T-cell (primary cell): Measurements from ENCODE around the gene SMARCE1. TPM values are rescaled to one million over a fixed set of nuclear protein-coding genes. Genes with fewer than 3 reads are reported as not detected.

Experiments
- ATAC-seq, 4 experiments: fragments of 200-7000 bp in 3 of 4; fragments of 150-1000 bp in 1 of 4; cut with Tn5 transposase; replicated peaks in 1 of 4; 1 replicate in 3 of 4; 2 replicates in 1 of 4; pipeline ENCODE4 v1.10.0; 2021; ENCODE audit warnings: moderate library complexity in 3 of 4, mild to moderate bottlenecking in 2 of 4, moderate number of reproducible peaks in 1 of 4
- CTCF ChIA-PET, 2 donors: fragments of 300-600 bp; sonication (Branson Sonifier 250); formaldehyde crosslinking; loops; one replicate each; lab custom pipeline; 2022; ENCODE audit warnings: antibody characterized with exemption in 2 of 2; lab: Charles Lee
- POLR2A ChIA-PET, 2 donors: fragments of 300-600 bp; sonication (Branson Sonifier 250); formaldehyde crosslinking; loops; one replicate each; lab custom pipeline; 2022; ENCODE audit warnings: antibody characterized with exemption in 2 of 2; lab: Charles Lee
- DNase-seq, 35 experiments: peaks; one replicate each; pipeline versions ENCODE4 v3.0.0 to v3.0.0-alpha.2; 2013 to 2023
- H3K27ac ChIP-seq: one replicate; pipeline ENCODE4 v1.5.1; 2013; ENCODE audit warnings: low read length
- H3K27me3 ChIP-seq, 2 experiments: replicated peaks in 1 of 2; 1 replicate in 1 of 2; 2 replicates in 1 of 2; pipeline versions ENCODE4 v1.6.1 to v1.7.0; 2013; ENCODE audit warnings: low read length in 1 of 2, mixed read lengths in 1 of 2; ENCODE audit not compliant: control insufficient read depth in 2 of 2, insufficient read depth in 2 of 2; ENCODE audit errors: extremely low read depth in 1 of 2
- H3K36me3 ChIP-seq, 2 donors: 1 replicate in 1 of 2; 2 replicates in 1 of 2; pipeline versions ENCODE4 v1.6.1 to v1.7.0; 2013; ENCODE audit warnings: low read length in 1 of 2; ENCODE audit not compliant: control insufficient read depth in 2 of 2, insufficient read depth in 1 of 2; ENCODE audit errors: extremely low read depth in 1 of 2
- H3K4me1 ChIP-seq, 2 experiments: 1 replicate in 1 of 2; 2 replicates in 1 of 2; pipeline versions ENCODE4 v1.6.1 to v1.7.0; 2013; ENCODE audit warnings: low read length in 2 of 2, mixed read lengths in 1 of 2; ENCODE audit not compliant: insufficient read depth in 2 of 2, control insufficient read depth in 1 of 2; ENCODE audit errors: extremely low read depth in 1 of 2
- H3K4me3 ChIP-seq, 2 donors: 1 replicate in 1 of 2; 2 replicates in 1 of 2; pipeline versions ENCODE4 v1.5.1 to v1.7.0; 2013; ENCODE audit warnings: mild to moderate bottlenecking in 2 of 2, low read length in 1 of 2, moderate library complexity in 1 of 2; ENCODE audit not compliant: control insufficient read depth in 1 of 2; ENCODE audit errors: extremely low read depth in 1 of 2
- H3K9me3 ChIP-seq: 2 replicates; pipeline ENCODE4 v1.7.0; 2013
- H3K27ac Mint-ChIP-seq, 2 donors: one replicate each; pipeline ENCODE4 v1.8.0; 2020 to 2021; ENCODE audit warnings: mild to moderate bottlenecking in 2 of 2, mixed read lengths in 2 of 2
- H3K27me3 Mint-ChIP-seq, 2 donors: one replicate each; pipeline ENCODE4 v1.8.0; 2021 to 2022; ENCODE audit warnings: mixed read lengths in 2 of 2
- H3K36me3 Mint-ChIP-seq: one replicate; pipeline ENCODE4 v1.8.0; 2021; ENCODE audit warnings: mixed read lengths
- H3K4me1 Mint-ChIP-seq, 3 donors: one replicate each; pipeline ENCODE4 v1.8.0; 2020 to 2022; ENCODE audit warnings: mixed read lengths in 3 of 3, mild to moderate bottlenecking in 1 of 3
- H3K4me3 Mint-ChIP-seq, 3 donors: one replicate each; pipeline ENCODE4 v1.8.0; 2020 to 2022; ENCODE audit warnings: mild to moderate bottlenecking in 3 of 3, mixed read lengths in 3 of 3, moderate library complexity in 3 of 3
- H3K9me3 Mint-ChIP-seq, 3 donors: one replicate each; pipeline ENCODE4 v1.8.0; 2020 to 2022; ENCODE audit warnings: mixed read lengths in 3 of 3
- WGBS: methylation state at CpG from one replicate; pipeline ENCODE4 v1.1.5; 2013; ENCODE audit warnings: missing lambda C conversion rate; ENCODE audit not compliant: insufficient coverage; 5-methylcytosine and 5-hydroxymethylcytosine counted together
- total RNA-seq, 35 experiments: library from RNA in 6 of 35; stranded (reverse) in 6 of 35; fragments of 120-200 nt in 1 of 35; gene quantifications; one replicate each; pipeline versions ENCODE4 v1.2.1 to v1.2.4 and lab custom pipeline; 2013 to 2026

The SMARCE1 gene
- total RNA-seq, 5 donors from 2014 or later (not counting 1 experiment from before 2014, with no cell fraction given), result 72.6 to 80.8 (median 75.8) TPM

DNA sequence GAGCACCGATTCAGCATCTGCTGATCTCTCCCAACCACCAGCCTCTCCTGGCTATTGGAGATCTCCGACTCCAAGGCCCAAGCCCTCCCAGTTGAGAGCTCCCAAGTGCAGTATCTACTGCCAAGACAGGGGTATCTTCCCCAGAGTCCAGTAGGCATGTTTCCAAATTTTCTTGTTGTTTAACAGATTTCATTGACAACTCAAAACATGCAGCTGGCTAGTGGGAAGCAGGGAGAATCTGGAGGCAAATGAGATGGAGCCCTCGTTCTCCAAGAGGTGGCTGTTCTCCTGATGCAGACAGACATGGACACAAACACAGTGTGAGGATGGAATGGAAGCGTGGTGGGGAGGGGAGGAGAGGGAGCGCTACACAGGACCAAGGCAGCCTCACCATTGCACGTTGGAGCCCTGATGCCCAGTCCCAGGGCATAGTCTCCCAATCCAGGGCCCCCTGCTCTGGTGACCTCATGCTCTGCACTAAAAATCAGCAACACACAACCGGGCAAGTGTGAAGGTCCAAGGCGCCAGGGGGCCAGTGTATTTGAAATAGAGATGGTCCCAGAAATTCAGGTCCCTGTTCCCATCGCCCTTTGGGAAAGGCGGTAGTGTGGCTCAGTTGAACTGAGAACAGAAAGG lies 31.7 kb downstream of the SMARCE1 start:
- H3K4me1 Mint-ChIP-seq, result peaks cover 70 to 86% (median 70%) of the 10 kb centered on the region in 3 donors
- no peaks in the 10 kb centered on the region for H3K9me3 Mint-ChIP-seq
- ATAC-seq (no peak), DNase-seq (no peak)
- POLR2A ChIA-PET, result interaction anchor here (0.5 to 3.4 kb wide), 13 partner anchors 18 to 84 kb away, joined by 3 to 32 read pairs (median 4); partner anchors contain the start of gene CCR7 (in 1 of the 2)
- CTCF ChIA-PET, result interaction anchor here (0.6 to 1.9 kb wide), 15 partner anchors 9 to 298 kb away, joined by 3 to 25 read pairs (median 3); partner anchors contain the start of gene SMARCE1 (in 1 of the 2)
- WGBS, result 98% methylated on average over 7 of the region's 10 CpGs
- H3K9me3 ChIP-seq, result no peaks in the 10 kb centered on the region
- peaks cover 40 to 74% of the 10 kb centered on the region in 2 experiments for H3K4me1 ChIP-seq
- peak overlapping the region; percentile 87 to 100 for H3K27ac Mint-ChIP-seq
- no peaks in the 10 kb centered on the region for H3K27me3 ChIP-seq
- H3K4me3 Mint-ChIP-seq, result peak overlapping the region in 1 of 3 donors; percentile 94
- H3K36me3 Mint-ChIP-seq, result no peaks in the 10 kb centered on the region
- peak overlapping the region; percentile 99 for H3K27ac ChIP-seq
- H3K36me3 ChIP-seq, result no peaks in the 10 kb centered on the region
- H3K27me3 Mint-ChIP-seq, result no peaks in the 10 kb centered on the region
- no peak overlapping the region for H3K4me3 ChIP-seq

DNA sequence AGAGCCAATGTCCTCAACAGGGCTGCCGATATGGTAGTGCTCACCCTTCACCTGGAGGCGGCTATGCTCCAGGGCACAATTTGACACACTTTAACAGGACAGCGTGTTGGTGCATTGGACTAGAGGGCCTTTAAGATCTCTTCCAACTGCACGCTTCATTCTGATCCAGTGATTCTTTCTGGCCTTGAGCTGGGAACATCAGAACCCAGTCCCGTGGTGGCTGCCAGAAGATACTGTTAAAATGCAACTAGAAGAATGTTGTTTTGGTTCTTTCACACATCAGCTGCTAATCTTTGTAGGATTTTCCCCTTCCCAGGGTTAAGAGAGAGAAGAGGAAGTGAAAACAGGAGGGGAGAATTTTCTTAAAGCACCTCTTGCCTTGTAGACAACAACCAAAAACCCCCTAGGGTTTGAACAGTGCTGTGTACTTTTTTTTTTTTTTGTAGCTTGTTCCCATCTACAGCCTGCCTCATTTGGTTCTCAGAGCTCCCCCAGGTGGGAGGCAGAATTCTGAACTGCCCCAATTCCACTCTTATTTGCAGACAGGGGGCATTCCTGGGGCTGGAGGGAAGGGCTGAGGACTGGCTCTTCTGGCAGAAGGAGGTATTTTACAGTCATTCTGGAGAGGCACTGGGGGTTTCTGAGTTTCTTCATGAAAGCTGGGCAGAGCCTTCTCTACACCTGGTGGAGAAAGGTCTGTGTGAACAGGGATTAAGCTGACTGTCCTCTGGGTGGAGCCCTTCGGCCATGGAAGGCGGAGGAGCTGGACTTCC lies 32.4 kb downstream of the SMARCE1 start:
- ChIA-PET POLR2A (interaction anchor here (0.5 to 3.4 kb wide), 17 partner anchors 12 to 1314 kb away, joined by 3 to 32 read pairs (median 4); partner anchors contain the start of gene CCR7 (in 1 of the 2)), CTCF (interaction anchor here (0.6 to 1.9 kb wide), 24 partner anchors 10 to 298 kb away, joined by 3 to 25 read pairs (median 3); partner anchors contain the start of gene SMARCE1 (in 1 of the 2))
- H3K4me1 ChIP-seq, result peaks cover 40 to 78% of the 10 kb centered on the region in 2 experiments
- Mint-ChIP-seq H3K4me3 (peak overlapping the region; percentile 61 to 94 (median 64)), H3K36me3 (no peaks in the 10 kb centered on the region), H3K4me1 (peaks cover 71 to 86% (median 72%) of the 10 kb centered on the region in 3 donors), H3K27me3 (no peaks in the 10 kb centered on the region), H3K9me3 (no peaks in the 10 kb centered on the region), H3K27ac (peak overlapping the region; percentile 87 to 100)
- H3K27me3 ChIP-seq, result no peaks in the 10 kb centered on the region
- no peaks in the 10 kb centered on the region for H3K36me3 ChIP-seq
- H3K27ac ChIP-seq, result peak overlapping the region; percentile 99
- DNase-seq, result peak in 25 of 35 experiments; percentile 32 to 82 (median 58)
- ATAC-seq, result peak; percentile 44 to 69 (median 46)
- H3K9me3 ChIP-seq, result no peaks in the 10 kb centered on the region
- 56% methylated on average over 4 of the region's 7 CpGs for WGBS
- H3K4me3 ChIP-seq, result no peak overlapping the region

DNA sequence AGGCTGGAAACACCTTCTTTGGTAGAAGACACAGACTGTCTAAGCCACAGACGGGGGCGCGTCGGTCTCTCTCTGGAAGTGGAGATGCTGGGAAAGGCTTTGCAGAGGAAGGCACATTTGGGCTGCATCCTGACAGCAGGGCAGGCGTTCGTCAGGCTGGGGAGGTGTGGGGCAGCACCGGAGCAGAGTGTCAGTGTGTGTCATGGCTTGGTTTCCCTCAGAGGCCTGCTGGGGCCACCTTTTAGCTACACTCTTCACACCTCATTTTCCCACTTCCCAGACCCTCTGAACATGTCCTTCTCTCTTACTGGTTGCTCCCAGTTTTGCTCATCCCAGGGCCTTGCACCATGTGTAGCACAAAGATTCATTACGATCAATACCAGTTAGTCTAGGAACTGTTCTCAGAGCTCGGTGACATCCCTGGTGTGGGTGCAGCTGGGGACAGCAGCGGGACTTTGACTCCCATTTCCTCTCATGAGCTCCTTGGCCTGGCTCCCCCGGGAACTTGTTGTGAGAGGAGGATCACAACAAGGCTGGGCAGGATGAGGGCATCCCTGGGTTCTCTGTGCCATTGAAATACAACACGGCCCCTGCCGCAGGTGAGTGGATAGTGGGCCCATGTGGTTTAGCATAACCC lies 33.1 kb downstream of the SMARCE1 start:
- ATAC-seq (no peak), DNase-seq (no peak)
- H3K27me3 ChIP-seq, result no peaks in the 10 kb centered on the region
- no peaks in the 10 kb centered on the region for H3K36me3 Mint-ChIP-seq
- ChIA-PET POLR2A (interaction anchor here (0.5 to 3.4 kb wide), 11 partner anchors 11 to 1314 kb away, joined by 3 to 32 read pairs (median 4); partner anchors contain the start of gene CCR7 (in 1 of the 2)), CTCF (interaction anchor here (0.6 to 1.9 kb wide), 20 partner anchors 10 to 212 kb away, joined by 3 to 25 read pairs (median 4); partner anchors contain the start of gene SMARCE1 (in 1 of the 2))
- peak overlapping the region; percentile 99 for H3K27ac ChIP-seq
- H3K36me3 ChIP-seq, result no peaks in the 10 kb centered on the region
- no peaks in the 10 kb centered on the region for H3K27me3 Mint-ChIP-seq
- H3K4me1 ChIP-seq, result peaks cover 43 to 76% of the 10 kb centered on the region in 2 experiments
- H3K4me3 ChIP-seq, result no peak overlapping the region
- peak overlapping the region; percentile 87 to 100 for H3K27ac Mint-ChIP-seq
- peak overlapping the region; percentile 61 to 94 (median 64) for H3K4me3 Mint-ChIP-seq
- no peaks in the 10 kb centered on the region for H3K9me3 Mint-ChIP-seq
- no peaks in the 10 kb centered on the region for H3K9me3 ChIP-seq
- 64% methylated on average over 5 of the region's 13 CpGs for WGBS
- H3K4me1 Mint-ChIP-seq, result peaks cover 71 to 85% (median 73%) of the 10 kb centered on the region in 3 donors

DNA sequence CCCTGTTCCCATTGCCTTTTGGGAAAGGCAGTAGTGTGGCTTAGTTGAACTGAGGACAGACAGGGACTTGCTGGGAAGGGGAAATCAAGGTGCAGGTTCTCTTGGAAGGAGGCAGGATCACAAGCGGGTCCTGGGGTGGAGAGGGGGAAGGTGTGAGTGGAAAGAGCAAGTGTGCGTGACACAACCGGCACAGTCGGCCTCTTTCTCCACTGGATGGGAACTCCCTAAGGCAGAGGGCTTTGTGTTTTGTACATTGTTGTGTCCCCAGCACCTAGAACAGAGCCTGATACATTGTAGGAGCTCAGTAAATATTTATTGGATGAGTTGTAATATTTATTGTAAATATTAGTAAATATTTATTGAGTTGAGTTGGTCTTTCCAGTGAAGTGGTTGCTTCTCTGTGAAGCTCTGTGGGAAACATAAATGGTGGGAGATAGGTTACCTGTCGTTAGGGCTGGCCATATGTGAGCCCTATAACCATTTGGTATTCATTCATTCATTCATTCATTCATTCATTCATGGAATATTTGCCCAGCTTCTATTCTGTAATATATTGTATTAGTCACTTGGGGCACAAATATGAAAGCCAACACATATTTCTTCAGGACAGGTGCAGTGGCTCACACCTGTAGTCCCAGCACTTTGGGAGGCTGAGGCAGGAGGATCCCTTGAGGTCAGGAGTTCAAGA lies 34.0 kb downstream of the SMARCE1 start:
- DNase-seq (peak in 1 of 35 experiments; percentile 34), ATAC-seq (no peak)
- H3K4me1 Mint-ChIP-seq, result peaks cover 79 to 88% (median 81%) of the 10 kb centered on the region in 3 donors
- POLR2A ChIA-PET, result interaction anchor here (0.5 to 3.4 kb wide), 7 partner anchors 10 to 336 kb away, joined by 3 to 32 read pairs (median 11); partner anchors contain the start of gene CCR7 (in 1 of the 2)
- H3K27me3 ChIP-seq, result no peaks in the 10 kb centered on the region
- CTCF ChIA-PET, result interaction anchor here in 1 of 2 donors (0.9 to 1.4 kb wide), 6 partner anchors 10 to 54 kb away, joined by 3 to 6 read pairs (median 4); no protein-coding TSS in a partner anchor
- WGBS, result 54% methylated on average over 4 of the region's 5 CpGs
- H3K9me3 ChIP-seq, result no peaks in the 10 kb centered on the region
- H3K4me3 Mint-ChIP-seq, result peak overlapping the region; percentile 76 to 94 (median 79)
- no peaks in the 10 kb centered on the region for H3K36me3 Mint-ChIP-seq
- H3K4me3 ChIP-seq, result peak overlapping the region in 1 of 2 donors; percentile 42
- peak overlapping the region; percentile 99 to 100 for H3K27ac Mint-ChIP-seq
- H3K27me3 Mint-ChIP-seq, result no peaks in the 10 kb centered on the region
- H3K9me3 Mint-ChIP-seq, result no peaks in the 10 kb centered on the region
- peak overlapping the region; percentile 99 for H3K27ac ChIP-seq
- H3K36me3 ChIP-seq, result no peaks in the 10 kb centered on the region
- peaks cover 48 to 82% of the 10 kb centered on the region in 2 experiments for H3K4me1 ChIP-seq

DNA sequence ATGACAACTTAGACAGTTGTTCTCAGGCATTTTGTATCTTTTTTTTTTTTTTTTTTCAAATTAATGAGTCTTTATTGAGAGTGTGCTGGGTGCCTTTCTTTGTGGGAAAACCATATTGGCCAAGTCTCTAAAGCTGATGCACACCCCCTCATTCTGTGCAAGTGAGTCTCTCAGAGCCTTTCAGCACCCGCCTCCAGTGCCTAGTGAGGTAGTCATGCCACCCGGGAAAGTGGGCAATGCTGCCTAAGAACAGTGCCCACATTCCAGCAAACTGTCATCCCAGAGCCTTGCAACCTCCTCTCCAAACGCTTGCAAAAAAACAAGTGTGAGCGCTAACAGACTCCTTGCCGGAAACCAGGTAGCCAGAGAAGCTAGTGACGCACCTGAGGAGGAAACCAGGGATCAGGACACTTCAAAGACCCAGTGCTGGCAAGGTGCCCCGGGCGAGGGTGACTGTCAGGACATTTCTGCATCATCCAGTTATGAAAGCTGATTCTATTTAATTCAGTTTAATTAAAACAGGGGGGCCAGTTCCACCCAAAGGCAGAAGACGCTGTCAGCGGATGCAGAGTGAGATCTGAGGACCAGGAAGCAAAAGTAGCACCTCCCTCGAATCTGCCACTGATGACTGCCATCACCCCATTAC lies 34.9 kb downstream of the SMARCE1 start:
- H3K9me3 Mint-ChIP-seq, result no peaks in the 10 kb centered on the region
- H3K4me1 ChIP-seq, result peaks cover 49 to 91% of the 10 kb centered on the region in 2 experiments
- H3K27ac ChIP-seq, result peak overlapping the region; percentile 99
- ChIA-PET POLR2A (interaction anchor here (0.7 to 3.4 kb wide), 4 partner anchors 9 to 1076 kb away, joined by 3 to 32 read pairs (median 8); partner anchors contain the start of gene CCR7 (in 1 of the 2)), CTCF (interaction anchor here (0.6 to 1.4 kb wide), 6 partner anchors 9 to 53 kb away, joined by 3 to 6 read pairs (median 4); no protein-coding TSS in a partner anchor)
- peaks cover 88 to 95% (median 89%) of the 10 kb centered on the region in 3 donors for H3K4me1 Mint-ChIP-seq
- peak; percentile 50 to 92 (median 83) for DNase-seq
- WGBS, result 8% methylated on average over 9 of the region's 11 CpGs
- no peaks in the 10 kb centered on the region for H3K36me3 Mint-ChIP-seq
- no peaks in the 10 kb centered on the region for H3K36me3 ChIP-seq
- peak overlapping the region; percentile 99 to 100 for H3K27ac Mint-ChIP-seq
- H3K9me3 ChIP-seq, result no peaks in the 10 kb centered on the region
- no peaks in the 10 kb centered on the region for H3K27me3 ChIP-seq
- peak overlapping the region; percentile 76 to 94 (median 79) for H3K4me3 Mint-ChIP-seq
- H3K4me3 ChIP-seq, result peak overlapping the region; percentile 42 to 54
- ATAC-seq, result peak; percentile 53 to 65 (median 61)
- H3K27me3 Mint-ChIP-seq, result no peaks in the 10 kb centered on the region
